Measurements from ENCODE around the gene OR5I1.

GRCh38 chr11:55895216-55895615 lies 41.0 kb downstream of the OR5I1 start:
- TF ChIP-seq POLR2AphosphoS5 (IDR thresholded peaks at IDR 0.05) (no peak), CTCF (IDR thresholded peaks at IDR 0.05) (no peak)

Data from stomach (tissue), 4 donors.